Muscle layer of duodenum (tissue), 2 donors: ENCODE data around the gene ASXL3.

Source experiments
- H3K27ac ChIP-seq: one replicate; pipeline ENCODE4 v1.7.0; 2013; ENCODE audit warnings: mild to moderate bottlenecking, low read length
- H3K27me3 ChIP-seq: one replicate; pipeline ENCODE4 v1.7.0; 2013; ENCODE audit warnings: low read depth, mild to moderate bottlenecking, control low read depth, low read length
- H3K36me3 ChIP-seq, 2 donors: one replicate each; pipeline ENCODE4 v1.7.0; 2013; ENCODE audit warnings: low read length in 2 of 2, control low read depth in 1 of 2, mild to moderate bottlenecking in 1 of 2; ENCODE audit not compliant: insufficient read depth in 2 of 2, control insufficient read depth in 1 of 2
- H3K4me1 ChIP-seq, 2 donors: one replicate each; pipeline ENCODE4 v1.7.0; 2013; ENCODE audit warnings: low read length in 2 of 2, mild to moderate bottlenecking in 2 of 2, control low read depth in 1 of 2, moderate library complexity in 1 of 2; ENCODE audit not compliant: insufficient read depth in 2 of 2, control insufficient read depth in 1 of 2
- H3K4me3 ChIP-seq, 2 donors: one replicate each; pipeline ENCODE4 v1.7.0; 2013; ENCODE audit warnings: low read length in 2 of 2, low read depth in 1 of 2, mild to moderate bottlenecking in 1 of 2
- H3K9me3 ChIP-seq, 2 donors: one replicate each; pipeline ENCODE4 v1.7.0; 2013; ENCODE audit warnings: low read length in 2 of 2, control low read depth in 1 of 2, mild to moderate bottlenecking in 1 of 2; ENCODE audit not compliant: control insufficient read depth in 1 of 2
- donor health status: healthy.

The ASXL3 gene

GRCh38 chr18:33584548-33585430 is 6.8 kb downstream of the ASXL3 start:
- H3K9me3 ChIP-seq = peaks cover 0 to 3% of the 10 kb centered on the region in 2 donors
- H3K4me1 ChIP-seq = peaks cover 4 to 9% of the 10 kb centered on the region in 2 donors
- no peak overlapping the region for H3K4me3 ChIP-seq
- H3K36me3 ChIP-seq = no peaks in the 10 kb centered on the region
- no peaks in the 10 kb centered on the region for H3K27me3 ChIP-seq
- no peak overlapping the region for H3K27ac ChIP-seq

- Histone ChIP-seq H3K4me3 (no peak overlapping the region), H3K27ac (no peak overlapping the region), H3K36me3 (no peaks in the 10 kb centered on the region), H3K9me3 (peaks cover 0 to 3% of the 10 kb centered on the region in 2 donors), H3K27me3 (no peaks in the 10 kb centered on the region), H3K4me1 (peaks cover 0 to 6% of the 10 kb centered on the region in 2 donors)
Observed at GRCh38 chr18:33585431-33585775, 7.4 kb downstream of the ASXL3 start.

GRCh38 chr18:33588361-33588760 is 10.3 kb downstream of the ASXL3 start:
- Histone ChIP-seq H3K4me1 (peaks cover 0 to 6% of the 10 kb centered on the region in 2 donors), H3K27me3 (no peaks in the 10 kb centered on the region), H3K4me3 (no peak overlapping the region), H3K27ac (no peak overlapping the region), H3K36me3 (no peaks in the 10 kb centered on the region), H3K9me3 (peaks cover 0 to 3% of the 10 kb centered on the region in 2 donors)

- no peaks in the 10 kb centered on the region for H3K27me3 ChIP-seq
- no peaks in the 10 kb centered on the region for H3K9me3 ChIP-seq
- H3K4me1 ChIP-seq = no peaks in the 10 kb centered on the region
- no peak overlapping the region for H3K27ac ChIP-seq
- no peaks in the 10 kb centered on the region for H3K36me3 ChIP-seq
- no peak overlapping the region for H3K4me3 ChIP-seq
Observed at GRCh38 chr18:33593261-33593660, 15.2 kb downstream of the ASXL3 start.

GRCh38 chr18:33594799-33595198 is 16.8 kb downstream of the ASXL3 start:
- Histone ChIP-seq H3K36me3 (no peaks in the 10 kb centered on the region), H3K27me3 (no peaks in the 10 kb centered on the region), H3K9me3 (no peaks in the 10 kb centered on the region)

GRCh38 chr18:33596178-33596854 is 18.3 kb downstream of the ASXL3 start:
- Histone ChIP-seq H3K27ac (no peak overlapping the region), H3K36me3 (no peaks in the 10 kb centered on the region), H3K4me3 (no peak overlapping the region), H3K9me3 (no peaks in the 10 kb centered on the region), H3K4me1 (no peaks in the 10 kb centered on the region), H3K27me3 (no peaks in the 10 kb centered on the region)

More at GRCh38 chr18:33594799-33595198, 16.8 kb downstream of the ASXL3 start:
- H3K4me3 ChIP-seq = no peak overlapping the region
- H3K4me1 ChIP-seq = no peaks in the 10 kb centered on the region
- no peak overlapping the region for H3K27ac ChIP-seq

GRCh38 chr18:33600846-33601245 is 22.8 kb downstream of the ASXL3 start:
- no peak overlapping the region for H3K4me3 ChIP-seq
- no peaks in the 10 kb centered on the region for H3K36me3 ChIP-seq
- no peak overlapping the region for H3K27ac ChIP-seq
- no peaks in the 10 kb centered on the region for H3K27me3 ChIP-seq
- no peaks in the 10 kb centered on the region for H3K4me1 ChIP-seq
- no peaks in the 10 kb centered on the region for H3K9me3 ChIP-seq

GRCh38 chr18:33603454-33603853 is 25.4 kb downstream of the ASXL3 start:
- H3K36me3 ChIP-seq = no peaks in the 10 kb centered on the region
- H3K27me3 ChIP-seq = no peaks in the 10 kb centered on the region
- H3K27ac ChIP-seq = no peak overlapping the region
- H3K9me3 ChIP-seq = no peaks in the 10 kb centered on the region
- H3K4me1 ChIP-seq = no peaks in the 10 kb centered on the region
- no peak overlapping the region for H3K4me3 ChIP-seq

GRCh38 chr18:33605250-33605649 is 27.2 kb downstream of the ASXL3 start:
- H3K27me3 ChIP-seq = no peaks in the 10 kb centered on the region
- no peaks in the 10 kb centered on the region for H3K4me1 ChIP-seq
- H3K4me3 ChIP-seq = no peak overlapping the region
- H3K9me3 ChIP-seq = no peaks in the 10 kb centered on the region
- H3K36me3 ChIP-seq = no peaks in the 10 kb centered on the region
- no peak overlapping the region for H3K27ac ChIP-seq

GRCh38 chr18:33606621-33607020 is 28.6 kb downstream of the ASXL3 start:
- H3K36me3 ChIP-seq = no peaks in the 10 kb centered on the region
- H3K4me3 ChIP-seq = no peak overlapping the region
- no peaks in the 10 kb centered on the region for H3K4me1 ChIP-seq
- H3K27ac ChIP-seq = no peak overlapping the region
- no peaks in the 10 kb centered on the region for H3K27me3 ChIP-seq
- no peaks in the 10 kb centered on the region for H3K9me3 ChIP-seq

GRCh38 chr18:33611525-33612135 is 33.6 kb downstream of the ASXL3 start:
- H3K9me3 ChIP-seq = no peaks in the 10 kb centered on the region
- no peak overlapping the region for H3K4me3 ChIP-seq

More at GRCh38 chr18:33611525-33612135, 33.6 kb downstream of the ASXL3 start:
- no peak overlapping the region for H3K27ac ChIP-seq
- H3K27me3 ChIP-seq = no peaks in the 10 kb centered on the region
- no peaks in the 10 kb centered on the region for H3K4me1 ChIP-seq
- H3K36me3 ChIP-seq = no peaks in the 10 kb centered on the region
